HL-60 (cell line): Measurements from ENCODE around the gene PEF1.

ENCODE experiments used
- DNase-seq, 2 experiments: peaks; one replicate each; pipeline ENCODE4 v3.0.0-alpha.2; 2010 to 2020; ENCODE audit warnings: low read depth in 1 of 2, low spot score in 1 of 2
- H3K27ac ChIP-seq: fragments of 250-450 bp; sonication (Bioruptor Pico); replicated peaks from 2 replicates; pipeline ENCODE4 v1.5.1; 2020; ENCODE audit warnings: mild to moderate bottlenecking, moderate library complexity
- H3K27me3 ChIP-seq: fragments of 250-450 bp; sonication (Bioruptor Pico); 2 replicates; pipeline ENCODE4 v1.5.1; 2021; ENCODE audit warnings: mild to moderate bottlenecking, moderate library complexity; ENCODE audit not compliant: insufficient read depth, poor library complexity, severe bottlenecking
- H3K4me3 ChIP-seq: replicated peaks from 2 replicates; pipeline ENCODE4 v1.5.1; 2011; ENCODE audit warnings: mild to moderate bottlenecking, control low read depth, low read length; ENCODE audit not compliant: insufficient read depth
- GABPA ChIP-seq: IDR thresholded peaks from 2 replicates; pipeline ENCODE4 v1.6.1; 2012; ENCODE audit warnings: low read depth
- POLR2AphosphoS5 ChIP-seq: IDR thresholded peaks from 2 replicates; pipeline ENCODE4 v1.6.1; 2012; ENCODE audit warnings: low read depth
- SPI1 ChIP-seq: IDR thresholded peaks from 2 replicates; pipeline ENCODE4 v1.6.1; 2012; ENCODE audit warnings: low read depth, mild to moderate bottlenecking, borderline replicate concordance
- TF ChIP-seq, protein P1 (sequence below): IDR thresholded peaks from one replicate; pipeline ENCODE4 v1.5.1; 2011; ENCODE audit warnings: low read length, control low read depth, inconsistent platforms; ENCODE audit not compliant: insufficient read depth
- TF ChIP-seq, protein P2 (sequence below): IDR thresholded peaks from 2 replicates; pipeline ENCODE4 v1.6.1; 2012; ENCODE audit warnings: low read depth; ENCODE audit not compliant: insufficient replicate concordance

PEF1 gene

DNA sequence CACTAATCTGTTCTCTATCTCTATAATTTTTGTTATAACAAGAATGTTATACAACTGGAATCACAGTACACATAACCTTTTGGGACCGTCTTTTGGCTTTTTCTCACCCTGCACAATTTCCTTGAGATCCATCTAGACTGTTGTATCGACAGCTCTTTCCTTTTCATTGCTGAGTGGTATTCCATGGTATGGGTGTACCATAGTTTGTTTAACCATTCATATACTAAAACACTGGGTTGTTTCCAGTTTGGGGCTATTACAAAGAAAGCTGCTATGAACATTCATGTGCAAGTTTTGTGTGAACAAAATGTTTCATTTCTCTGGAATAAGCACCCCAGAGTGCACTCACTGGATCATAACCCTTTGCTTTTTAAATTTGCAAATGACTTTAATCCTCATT lies 42.6 kb downstream of the PEF1 start:
- DNase-seq = no peak
- TF ChIP-seq, protein P1, sequence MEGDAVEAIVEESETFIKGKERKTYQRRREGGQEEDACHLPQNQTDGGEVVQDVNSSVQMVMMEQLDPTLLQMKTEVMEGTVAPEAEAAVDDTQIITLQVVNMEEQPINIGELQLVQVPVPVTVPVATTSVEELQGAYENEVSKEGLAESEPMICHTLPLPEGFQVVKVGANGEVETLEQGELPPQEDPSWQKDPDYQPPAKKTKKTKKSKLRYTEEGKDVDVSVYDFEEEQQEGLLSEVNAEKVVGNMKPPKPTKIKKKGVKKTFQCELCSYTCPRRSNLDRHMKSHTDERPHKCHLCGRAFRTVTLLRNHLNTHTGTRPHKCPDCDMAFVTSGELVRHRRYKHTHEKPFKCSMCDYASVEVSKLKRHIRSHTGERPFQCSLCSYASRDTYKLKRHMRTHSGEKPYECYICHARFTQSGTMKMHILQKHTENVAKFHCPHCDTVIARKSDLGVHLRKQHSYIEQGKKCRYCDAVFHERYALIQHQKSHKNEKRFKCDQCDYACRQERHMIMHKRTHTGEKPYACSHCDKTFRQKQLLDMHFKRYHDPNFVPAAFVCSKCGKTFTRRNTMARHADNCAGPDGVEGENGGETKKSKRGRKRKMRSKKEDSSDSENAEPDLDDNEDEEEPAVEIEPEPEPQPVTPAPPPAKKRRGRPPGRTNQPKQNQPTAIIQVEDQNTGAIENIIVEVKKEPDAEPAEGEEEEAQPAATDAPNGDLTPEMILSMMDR = no peak
- TF ChIP-seq POLR2AphosphoS5 (no peak), GABPA (no peak), SPI1 (no peak)
- TF ChIP-seq, protein P2, sequence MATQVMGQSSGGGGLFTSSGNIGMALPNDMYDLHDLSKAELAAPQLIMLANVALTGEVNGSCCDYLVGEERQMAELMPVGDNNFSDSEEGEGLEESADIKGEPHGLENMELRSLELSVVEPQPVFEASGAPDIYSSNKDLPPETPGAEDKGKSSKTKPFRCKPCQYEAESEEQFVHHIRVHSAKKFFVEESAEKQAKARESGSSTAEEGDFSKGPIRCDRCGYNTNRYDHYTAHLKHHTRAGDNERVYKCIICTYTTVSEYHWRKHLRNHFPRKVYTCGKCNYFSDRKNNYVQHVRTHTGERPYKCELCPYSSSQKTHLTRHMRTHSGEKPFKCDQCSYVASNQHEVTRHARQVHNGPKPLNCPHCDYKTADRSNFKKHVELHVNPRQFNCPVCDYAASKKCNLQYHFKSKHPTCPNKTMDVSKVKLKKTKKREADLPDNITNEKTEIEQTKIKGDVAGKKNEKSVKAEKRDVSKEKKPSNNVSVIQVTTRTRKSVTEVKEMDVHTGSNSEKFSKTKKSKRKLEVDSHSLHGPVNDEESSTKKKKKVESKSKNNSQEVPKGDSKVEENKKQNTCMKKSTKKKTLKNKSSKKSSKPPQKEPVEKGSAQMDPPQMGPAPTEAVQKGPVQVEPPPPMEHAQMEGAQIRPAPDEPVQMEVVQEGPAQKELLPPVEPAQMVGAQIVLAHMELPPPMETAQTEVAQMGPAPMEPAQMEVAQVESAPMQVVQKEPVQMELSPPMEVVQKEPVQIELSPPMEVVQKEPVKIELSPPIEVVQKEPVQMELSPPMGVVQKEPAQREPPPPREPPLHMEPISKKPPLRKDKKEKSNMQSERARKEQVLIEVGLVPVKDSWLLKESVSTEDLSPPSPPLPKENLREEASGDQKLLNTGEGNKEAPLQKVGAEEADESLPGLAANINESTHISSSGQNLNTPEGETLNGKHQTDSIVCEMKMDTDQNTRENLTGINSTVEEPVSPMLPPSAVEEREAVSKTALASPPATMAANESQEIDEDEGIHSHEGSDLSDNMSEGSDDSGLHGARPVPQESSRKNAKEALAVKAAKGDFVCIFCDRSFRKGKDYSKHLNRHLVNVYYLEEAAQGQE = no peak
- H3K4me3 ChIP-seq = no peak overlapping the region
- no peaks in the 10 kb centered on the region for H3K27me3 ChIP-seq
- H3K27ac ChIP-seq = no peak overlapping the region

DNA sequence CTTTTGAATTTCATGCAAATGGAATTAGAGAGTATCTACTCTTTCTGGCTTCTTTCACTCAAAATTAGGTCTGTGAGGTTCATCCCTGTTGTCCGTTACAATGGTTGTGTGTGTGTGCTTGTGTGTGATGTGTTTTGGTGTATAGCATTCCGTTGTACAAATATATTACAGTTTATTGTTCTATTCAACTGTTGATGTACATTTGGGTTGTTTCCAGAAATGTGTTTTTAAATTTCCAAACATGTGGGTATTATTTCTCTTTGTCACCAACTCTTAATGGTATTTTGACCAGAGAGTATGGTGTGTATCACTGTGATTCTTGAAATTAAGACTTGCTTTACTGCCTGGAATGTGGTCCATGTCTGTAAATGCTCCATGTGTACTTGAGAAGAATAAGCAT lies 44.0 kb downstream of the PEF1 start:
- H3K27me3 ChIP-seq = no peaks in the 10 kb centered on the region
- DNase-seq = no peak
- TF ChIP-seq POLR2AphosphoS5 (no peak), SPI1 (no peak), GABPA (no peak)
- TF ChIP-seq, protein P2 = no peak
- TF ChIP-seq, protein P1 = no peak
- no peak overlapping the region for H3K4me3 ChIP-seq
- H3K27ac ChIP-seq = no peak overlapping the region

DNA sequence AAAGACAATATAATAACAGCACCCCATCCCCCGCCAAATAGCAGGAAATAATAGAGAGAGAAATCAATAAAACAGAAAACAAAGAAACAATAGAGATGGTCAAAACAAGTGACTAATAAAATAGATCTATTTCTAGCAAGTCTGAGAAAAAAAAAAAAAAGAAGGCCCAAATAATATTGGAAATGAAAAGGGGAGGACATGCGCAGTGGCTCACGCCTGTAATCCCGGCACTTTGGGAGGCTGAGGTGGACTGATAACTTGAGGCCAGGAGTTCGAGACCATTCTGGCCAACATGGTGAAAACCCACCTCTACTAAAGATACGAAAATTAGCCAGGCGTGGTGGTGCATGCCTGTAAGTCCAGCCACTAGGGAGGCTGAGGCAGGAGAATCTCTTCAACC lies 45.7 kb downstream of the PEF1 start:
- H3K4me3 ChIP-seq = no peak overlapping the region
- H3K27ac ChIP-seq = no peak overlapping the region
- no peaks in the 10 kb centered on the region for H3K27me3 ChIP-seq
- DNase-seq = no peak
- TF ChIP-seq POLR2AphosphoS5 (no peak), GABPA (no peak), SPI1 (no peak)
- TF ChIP-seq, protein P1 = no peak
- TF ChIP-seq, protein P2 = no peak
